HG02610 (cell line): ENCODE results near the gene IGFN1.

Experiments used
- ATAC-seq: cut with Tn5 transposase; IDR thresholded peaks from one replicate; pipeline ENCODE4 v1.9.1; 2021; ENCODE audit warnings: mild to moderate bottlenecking, moderate library complexity; ENCODE audit not compliant: unreplicated experiment

The IGFN1 gene

DNA sequence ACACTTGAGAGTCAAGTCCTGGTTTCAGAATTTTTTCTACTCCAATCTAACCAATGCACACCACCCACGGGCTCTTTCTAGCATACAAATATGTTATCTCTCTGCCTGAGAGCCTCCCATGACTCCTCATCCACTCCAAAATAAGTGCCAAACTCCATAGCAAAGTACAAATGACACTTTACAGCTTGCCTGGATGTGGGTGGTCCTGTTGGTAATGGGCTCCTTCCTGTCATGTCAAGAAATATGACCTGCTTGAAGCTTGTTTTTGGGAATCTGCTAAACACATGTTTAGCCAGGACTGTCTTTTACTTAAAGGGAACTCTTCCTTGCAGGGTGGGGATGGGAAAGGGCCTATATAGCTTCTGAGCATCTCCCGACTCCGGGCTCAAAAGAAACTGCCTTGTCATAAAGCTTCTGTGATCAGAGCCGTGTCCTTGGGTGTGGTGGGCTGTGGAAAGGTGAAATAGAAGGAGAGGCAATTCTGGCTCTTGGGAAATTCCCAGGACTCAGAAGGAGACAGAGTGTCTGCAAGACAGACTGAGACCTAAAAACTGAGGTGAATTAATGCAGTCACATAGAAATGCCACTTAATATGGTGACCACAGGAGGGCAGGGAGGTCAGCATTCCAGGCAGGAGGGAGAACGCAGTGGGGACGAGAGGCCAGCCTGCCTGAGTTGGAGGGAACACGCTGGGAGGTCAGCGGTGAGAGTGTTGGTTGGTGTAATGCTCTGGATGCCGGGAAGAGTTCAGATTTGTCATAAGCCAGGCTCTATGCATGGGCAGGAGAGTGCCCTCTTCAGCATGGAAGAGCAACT, 6.1 kb upstream of the IGFN1 start:
- no peak for ATAC-seq

GRCh38 chr1:201185123-201185453, 5.5 kb upstream of the IGFN1 start:
- ATAC-seq, result no peak

GRCh38 chr1:201185527-201186128, 5.0 kb upstream of the IGFN1 start:
- no peak for ATAC-seq

- no peak for ATAC-seq
These were observed 4.4 kb upstream of the IGFN1 start for GRCh38 chr1:201186192-201186591.

- ATAC-seq, result no peak
These were observed 1.5 kb upstream of the IGFN1 start for GRCh38 chr1:201189085-201189484.

DNA sequence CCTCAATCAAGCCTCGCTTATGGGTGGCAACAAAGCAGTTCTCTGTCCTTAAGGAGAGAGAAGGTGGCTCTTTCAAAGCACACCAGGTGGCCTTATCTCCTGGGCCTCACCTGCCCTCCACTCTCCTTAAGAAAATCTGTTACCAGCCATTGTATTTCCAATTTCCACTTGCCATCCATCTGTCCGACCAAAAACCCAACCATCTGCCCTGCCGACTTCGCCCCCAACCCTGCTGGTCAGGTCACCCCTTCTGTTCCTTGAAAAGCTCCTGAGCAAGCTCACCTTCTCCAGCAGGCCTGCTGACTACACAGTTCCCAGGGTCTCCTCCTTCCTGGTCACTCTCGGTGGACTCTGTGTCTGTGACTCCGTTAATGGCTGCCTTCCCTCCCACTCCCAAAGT, 619 bp upstream of the IGFN1 start:
- ATAC-seq, result no peak

- ATAC-seq, result no peak
These were observed 1.1 kb downstream of the IGFN1 start for GRCh38 chr1:201191653-201192260.

DNA sequence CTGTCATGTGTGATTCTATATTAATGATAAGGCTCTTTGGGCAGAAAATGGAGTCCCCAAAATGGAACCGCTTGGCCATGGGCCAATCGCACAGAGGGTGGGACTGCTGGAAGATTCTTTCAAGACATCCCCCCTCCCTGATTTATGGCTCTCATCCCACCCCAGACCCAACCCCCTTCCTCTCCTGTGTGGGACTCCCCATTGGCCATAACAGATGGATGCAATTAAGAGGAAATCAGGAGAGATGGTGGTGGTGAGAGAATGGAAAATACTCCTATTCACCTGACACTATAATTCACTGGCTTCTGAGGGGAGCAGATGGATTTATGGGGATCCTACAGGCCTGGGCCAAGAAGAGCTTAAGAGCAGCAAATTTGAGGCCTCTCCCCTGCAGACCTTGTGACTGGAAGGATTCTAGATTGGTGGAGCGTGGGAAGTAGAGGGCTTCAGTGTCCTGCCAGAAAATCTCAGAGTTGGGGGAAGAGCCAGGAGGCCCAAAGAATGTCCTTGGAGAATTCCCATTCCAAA, 1.7 kb downstream of the IGFN1 start:
- ATAC-seq, result no peak

DNA sequence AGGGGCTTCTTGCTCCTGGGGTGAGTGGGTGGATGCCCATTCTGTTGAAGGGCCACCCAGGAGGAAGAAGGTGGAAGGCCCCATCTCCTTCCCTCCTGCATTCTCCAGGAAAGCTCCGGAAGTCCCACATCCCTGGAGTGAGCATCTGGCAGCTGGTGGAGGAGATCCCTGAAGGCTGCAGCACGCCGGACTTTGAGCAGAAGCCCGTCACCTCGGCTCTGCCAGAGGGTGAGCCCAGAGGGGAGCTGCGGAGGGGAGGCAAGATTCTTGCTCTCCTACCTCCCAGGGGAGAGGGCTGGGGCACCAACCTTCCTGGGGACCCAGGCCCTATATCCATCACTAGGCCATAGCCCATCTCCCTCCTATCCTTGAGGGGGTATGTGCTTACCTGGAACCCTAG, 3.4 kb downstream of the IGFN1 start:
- no peak for ATAC-seq

GRCh38 chr1:201198598-201198997, 8.0 kb downstream of the IGFN1 start:
- ATAC-seq, result no peak

DNA sequence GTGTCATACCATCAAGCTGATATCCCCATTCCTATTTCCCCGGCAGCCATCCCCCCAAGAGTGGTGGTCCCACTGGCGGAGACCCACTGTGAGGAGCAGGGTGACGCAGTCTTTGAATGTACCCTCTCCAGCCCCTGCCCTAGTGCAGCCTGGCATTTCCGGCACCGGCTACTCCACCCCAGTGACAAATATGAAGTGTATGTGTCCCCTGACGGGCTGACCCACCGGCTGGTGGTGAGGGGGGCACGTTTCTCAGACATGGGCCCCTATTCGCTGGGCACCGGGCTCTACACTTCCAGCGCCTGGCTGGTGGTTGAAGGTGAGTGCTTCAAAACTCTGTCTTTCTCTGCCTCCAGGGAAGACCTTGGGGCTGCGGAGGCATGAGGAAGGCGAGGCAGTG, 14.4 kb downstream of the IGFN1 start:
- no peak for ATAC-seq

DNA sequence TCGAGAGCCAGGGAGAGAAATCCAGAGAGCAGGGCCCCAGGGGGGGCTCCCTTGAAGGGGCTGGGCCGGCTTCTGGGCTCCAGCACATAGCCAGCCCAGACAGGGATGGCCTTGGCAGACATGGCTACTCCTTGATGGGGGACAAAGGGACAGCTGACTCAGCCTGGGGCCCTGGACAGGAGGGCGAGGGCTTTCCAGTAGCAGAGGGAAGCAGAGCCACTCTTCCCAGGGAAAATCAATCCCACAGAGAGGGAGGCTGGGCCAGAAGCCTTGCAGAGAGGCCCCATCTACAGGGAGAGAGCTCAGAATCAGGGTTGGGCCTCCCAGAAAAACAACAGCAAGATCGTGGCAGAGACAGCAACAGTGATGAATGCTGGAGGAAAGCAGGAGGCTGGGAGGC, 15.6 kb downstream of the IGFN1 start:
- ATAC-seq, result no peak

DNA sequence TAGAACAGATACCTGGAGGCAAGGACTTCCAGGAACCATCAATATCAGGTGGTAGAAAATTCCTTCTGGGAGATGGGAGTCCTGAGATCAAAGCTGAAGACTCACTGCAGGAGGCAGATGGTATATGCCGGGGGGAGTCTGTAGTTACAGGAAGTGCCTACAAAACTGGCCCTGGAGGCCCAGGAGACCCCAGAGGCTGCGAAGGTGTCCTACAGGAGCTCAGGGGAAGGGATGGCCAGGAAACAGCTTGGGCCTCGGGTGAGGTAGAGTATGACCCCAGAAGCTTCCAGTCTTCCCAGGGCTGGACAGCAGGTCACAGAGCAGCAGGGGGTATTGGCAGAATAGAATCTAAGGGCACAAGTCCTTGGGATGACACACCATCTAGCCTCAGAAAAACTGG, 16.4 kb downstream of the IGFN1 start:
- ATAC-seq, result no peak

- ATAC-seq, result no peak
These were observed 17.6 kb downstream of the IGFN1 start for GRCh38 chr1:201208236-201208635.

DNA sequence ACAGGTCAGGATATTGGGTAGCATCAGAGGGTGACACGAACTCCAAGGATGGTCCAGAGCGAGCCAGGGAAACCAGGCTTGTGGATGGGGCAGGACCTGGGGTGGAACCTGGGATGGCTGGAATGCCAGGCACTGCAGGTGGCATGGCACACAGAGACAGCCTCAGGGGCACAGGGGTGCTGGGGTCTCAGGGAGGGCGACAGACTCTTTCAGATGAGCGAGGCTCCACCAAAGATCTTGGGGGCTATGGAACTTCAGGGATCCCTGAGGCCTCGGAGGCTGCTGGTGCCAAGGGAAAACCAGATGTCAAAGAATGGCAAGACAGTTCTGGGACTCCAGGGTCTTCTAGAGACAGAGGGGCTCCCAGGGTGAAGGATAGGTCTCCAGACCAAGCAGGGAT, 21.4 kb downstream of the IGFN1 start:
- ATAC-seq, result no peak

DNA sequence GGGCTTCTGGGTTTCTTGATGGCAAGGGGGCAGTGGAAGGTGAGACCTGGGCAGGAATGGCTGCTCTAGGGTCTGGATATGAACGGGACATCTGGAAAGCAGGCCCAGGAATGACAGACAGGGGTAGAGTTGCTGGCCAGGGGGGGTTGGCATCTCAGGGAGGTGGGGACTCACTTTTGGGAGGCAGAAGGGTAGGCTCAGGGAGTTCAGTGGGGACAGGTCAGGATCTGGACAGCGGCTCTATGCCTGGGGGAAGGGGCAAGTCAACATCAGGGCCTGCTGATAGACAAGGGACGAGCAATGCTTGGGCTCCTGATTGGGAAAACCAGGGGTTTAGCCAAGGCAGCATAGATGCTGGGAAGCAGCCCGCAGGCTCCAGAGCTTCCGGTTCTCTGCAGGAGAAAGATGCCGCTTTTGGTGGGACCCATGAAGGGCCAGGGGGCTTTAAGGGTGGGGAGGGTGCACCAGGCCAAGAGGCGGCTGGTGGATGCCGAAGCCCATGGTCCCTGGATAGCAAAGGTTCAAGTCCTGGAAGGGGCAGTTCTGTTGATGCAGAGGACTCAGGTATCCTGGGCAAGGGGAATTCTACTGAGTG, 21.9 kb downstream of the IGFN1 start:
- ATAC-seq, result no peak

GRCh38 chr1:201213106-201213770, 22.6 kb downstream of the IGFN1 start:
- ATAC-seq, result no peak

GRCh38 chr1:201213926-201214325, 23.3 kb downstream of the IGFN1 start:
- ATAC-seq, result no peak

GRCh38 chr1:201214461-201214860, 23.8 kb downstream of the IGFN1 start:
- ATAC-seq, result no peak

- ATAC-seq, result no peak
These were observed 24.3 kb downstream of the IGFN1 start for GRCh38 chr1:201214886-201215285.
